HEK293 (cell line): ENCODE measurements around the gene KPNA6.

Source experiments
- GLIS2 ChIP-seq: fragments of 450-650 bp; formaldehyde crosslinking; IDR thresholded peaks from 2 replicates; pipeline ENCODE4 v1.5.1; 2016; ENCODE audit warnings: missing biosample characterization, missing genetic modification characterization
- HOXA7 ChIP-seq: sonication (generic); formaldehyde crosslinking; IDR thresholded peaks from 2 replicates; pipeline ENCODE4 v1.8.1; 2022; ENCODE audit warnings: missing genetic modification reagents, borderline replicate concordance
- OVOL3 ChIP-seq: fragments of 450-650 bp; formaldehyde crosslinking; IDR thresholded peaks from 2 replicates; pipeline ENCODE4 v1.5.1; 2016; ENCODE audit warnings: missing biosample characterization, missing genetic modification characterization
- PRDM1 ChIP-seq: fragments of 450-650 bp; formaldehyde crosslinking; IDR thresholded peaks from 2 replicates; pipeline ENCODE4; 2016; ENCODE audit warnings: missing biosample characterization, missing genetic modification characterization
- PRDM10 ChIP-seq: fragments of 450-650 bp; formaldehyde crosslinking; IDR thresholded peaks from 2 replicates; pipeline ENCODE4 v1.5.1; 2016; ENCODE audit warnings: missing biosample characterization, missing genetic modification characterization
- PRDM4 ChIP-seq: fragments of 450-650 bp; formaldehyde crosslinking; IDR thresholded peaks from 2 replicates; pipeline ENCODE4 v1.5.1; 2017; ENCODE audit warnings: missing biosample characterization, missing genetic modification characterization
- REPIN1 ChIP-seq: fragments of 450-650 bp; formaldehyde crosslinking; IDR thresholded peaks from 2 replicates; pipeline ENCODE4 v1.5.1; 2017; ENCODE audit warnings: missing biosample characterization, missing genetic modification characterization, low read depth
- SP2 ChIP-seq: fragments of 450-650 bp; formaldehyde crosslinking; IDR thresholded peaks from 2 replicates; pipeline ENCODE4 v1.5.1; 2016; ENCODE audit warnings: missing biosample characterization, missing genetic modification characterization
- SP3 ChIP-seq: fragments of 450-650 bp; formaldehyde crosslinking; IDR thresholded peaks from 2 replicates; pipeline ENCODE4 v1.5.1; 2016; ENCODE audit warnings: missing biosample characterization, missing genetic modification characterization
- TSHZ1 ChIP-seq: fragments of 450-650 bp; formaldehyde crosslinking; IDR thresholded peaks from 2 replicates; pipeline ENCODE4 v1.5.1; 2016; ENCODE audit warnings: missing biosample characterization, missing genetic modification characterization, borderline replicate concordance
- ZBTB21 ChIP-seq: fragments of 450-650 bp; formaldehyde crosslinking; IDR thresholded peaks from 2 replicates; pipeline ENCODE4 v1.5.1; 2017; ENCODE audit warnings: missing biosample characterization, missing genetic modification characterization
- ZIC2 ChIP-seq: fragments of 450-650 bp; formaldehyde crosslinking; IDR thresholded peaks from 2 replicates; pipeline ENCODE4 v1.5.1; 2016; ENCODE audit warnings: missing biosample characterization, missing genetic modification characterization
- ZNF10 ChIP-seq: fragments of 450-650 bp; formaldehyde crosslinking; IDR thresholded peaks from 2 replicates; pipeline ENCODE4 v1.5.1; 2017; ENCODE audit warnings: missing biosample characterization, missing genetic modification characterization
- ZNF148 ChIP-seq: fragments of 450-650 bp; formaldehyde crosslinking; IDR thresholded peaks from 2 replicates; pipeline ENCODE4 v1.5.0; 2017; ENCODE audit warnings: missing biosample characterization, missing genetic modification characterization, borderline replicate concordance
- ZNF16 ChIP-seq: fragments of 450-650 bp; formaldehyde crosslinking; IDR thresholded peaks from 2 replicates; pipeline ENCODE4 v1.5.1; 2016; ENCODE audit warnings: low read depth, missing biosample characterization, missing genetic modification characterization
- ZNF175 ChIP-seq: fragments of 450-650 bp; formaldehyde crosslinking; IDR thresholded peaks from 2 replicates; pipeline ENCODE4 v1.5.1; 2016; ENCODE audit warnings: missing biosample characterization, missing genetic modification characterization
- ZNF248 ChIP-seq: fragments of 450-650 bp; formaldehyde crosslinking; IDR thresholded peaks from 2 replicates; pipeline ENCODE4 v1.5.1; 2017; ENCODE audit warnings: missing biosample characterization, missing genetic modification characterization
- ZNF302 ChIP-seq: fragments of 450-650 bp; formaldehyde crosslinking; IDR thresholded peaks from 2 replicates; pipeline ENCODE4 v1.5.1; 2016; ENCODE audit warnings: missing biosample characterization, missing genetic modification characterization, low read depth
- ZNF362 ChIP-seq: fragments of 450-650 bp; formaldehyde crosslinking; IDR thresholded peaks from 2 replicates; pipeline ENCODE4 v1.5.1; 2016; ENCODE audit warnings: missing biosample characterization, missing genetic modification characterization
- ZNF510 ChIP-seq: fragments of 450-650 bp; formaldehyde crosslinking; IDR thresholded peaks from 2 replicates; pipeline ENCODE4 v1.5.1; 2018; ENCODE audit warnings: mild to moderate bottlenecking, missing genetic modification characterization, missing biosample characterization; ENCODE audit not compliant: insufficient replicate concordance
- ZNF548 ChIP-seq: fragments of 450-650 bp; formaldehyde crosslinking; IDR thresholded peaks from 2 replicates; pipeline ENCODE4 v1.5.1; 2016; ENCODE audit warnings: missing biosample characterization, missing genetic modification characterization
- ZNF654 ChIP-seq: fragments of 450-650 bp; formaldehyde crosslinking; IDR thresholded peaks from 2 replicates; pipeline ENCODE4 v1.5.1; 2016; ENCODE audit warnings: low read depth, missing biosample characterization, missing genetic modification characterization
- ZNF768 ChIP-seq: fragments of 450-650 bp; formaldehyde crosslinking; IDR thresholded peaks from 2 replicates; pipeline ENCODE4 v1.5.1; 2018; ENCODE audit warnings: missing biosample characterization, mild to moderate bottlenecking, missing genetic modification characterization
- ZNF792 ChIP-seq: fragments of 450-650 bp; formaldehyde crosslinking; IDR thresholded peaks from 2 replicates; pipeline ENCODE4 v1.5.1; 2016; ENCODE audit warnings: missing biosample characterization, missing genetic modification characterization
- ZSCAN30 ChIP-seq: fragments of 450-650 bp; IDR thresholded peaks from 2 replicates; pipeline ENCODE4 v1.5.1; 2018; ENCODE audit warnings: missing biosample characterization, mild to moderate bottlenecking, missing genetic modification characterization, moderate library complexity

The KPNA6 gene

GRCh38 chr1:32179443-32180185, 71.8 kb downstream of the KPNA6 start, which contains the start of gene TXLNA (continued):
- TF ChIP-seq REPIN1 (tag by site-specific recombination) = no peak
- peak; percentile 54; the same call in 1 of the 2 replicates for TF ChIP-seq TSHZ1 (tag by site-specific recombination)
- peak; percentile 59; the same call in 1 of the 2 replicates for TF ChIP-seq ZSCAN30 (tag by site-specific recombination)
- peak; percentile 95 for TF ChIP-seq SP2
- no peak for TF ChIP-seq ZNF148
- TF ChIP-seq ZNF175 (tag by site-specific recombination) = no peak
- TF ChIP-seq SP3 = peak; percentile 87
- TF ChIP-seq ZNF248 (tag by site-specific recombination) = no peak
- TF ChIP-seq ZNF768 (tag by site-specific recombination) = no peak
- no peak for TF ChIP-seq ZNF16 (tag by site-specific recombination)
- no peak for TF ChIP-seq ZNF654
- TF ChIP-seq PRDM4 = no peak
- no peak for TF ChIP-seq ZNF302 (tag by site-specific recombination)
- peak; percentile 68 for TF ChIP-seq GLIS2 (tag by site-specific recombination)
- no peak for TF ChIP-seq HOXA7
- no peak for TF ChIP-seq ZNF362
- TF ChIP-seq ZNF10 = no peak
- TF ChIP-seq PRDM10 (tag by site-specific recombination) = peak; percentile 98
- TF ChIP-seq PRDM1 (tag by site-specific recombination) = no peak
- peak; percentile 23; the same call in 1 of the 2 replicates for TF ChIP-seq ZIC2 (tag by site-specific recombination)
- no peak for TF ChIP-seq ZNF548 (tag by site-specific recombination)
- no peak for TF ChIP-seq ZNF510 (tag by site-specific recombination)
- no peak for TF ChIP-seq ZNF792
- TF ChIP-seq ZBTB21 (tag by site-specific recombination) = no peak
- TF ChIP-seq OVOL3 (tag by site-specific recombination) = 0 out of 2 replicates have a peak, but pooled peaks have one; percentile 40
